H1 (cell line): Measurements from ENCODE around the gene NDUFAF3. TPM values are rescaled to one million over a fixed set of nuclear protein-coding genes. Genes with fewer than 3 reads are reported as not detected.

Source experiments
- CTCF ChIA-PET: fragments of 300-600 bp; sonication (Branson Sonifier 250); formaldehyde crosslinking; loops from one replicate; lab custom pipeline; 2021; ENCODE audit not compliant: partially characterized antibody; lab: Charles Lee
- POLR2A ChIA-PET: fragments of 300-600 bp; sonication (Branson Sonifier 250); formaldehyde crosslinking; loops from one replicate; lab custom pipeline; 2021; ENCODE audit warnings: inconsistent platforms; ENCODE audit not compliant: partially characterized antibody; lab: Charles Lee
- DNase-seq, 2 experiments: peaks; one replicate each; pipeline versions ENCODE4 v3.0.0 to v3.0.0-alpha.2; 2010 to 2022; ENCODE audit warnings: low spot score in 2 of 2, low read depth in 1 of 2, mixed read lengths in 1 of 2
- FAIRE-seq: peaks from 2 replicates; lab custom pipeline; 2011; peaks lifted over from hg19 to GRCh38; lab: Jason Lieb, UNC
- H2AFZ ChIP-seq: 2 replicates; pipeline ENCODE4 v1.8.1; 2012; ENCODE audit warnings: low read length, inconsistent platforms
- H2AK5ac ChIP-seq: 2 replicates; pipeline ENCODE4 v1.6.1; 2013; ENCODE audit warnings: low read depth, low read length
- H2BK120ac ChIP-seq: replicated peaks from 2 replicates; pipeline ENCODE3; 2013; ENCODE audit warnings: low read depth, low read length, inconsistent platforms
- H2BK12ac ChIP-seq: 2 replicates; pipeline ENCODE4 v1.6.1; 2013; ENCODE audit warnings: low read depth, low read length
- H2BK15ac ChIP-seq: 2 replicates; pipeline ENCODE4 v1.6.1; 2013; ENCODE audit warnings: low read length
- H2BK20ac ChIP-seq: 2 replicates; pipeline ENCODE4 v1.6.1; 2013; ENCODE audit warnings: low read length
- H2BK5ac ChIP-seq: 2 replicates; pipeline ENCODE4 v1.6.1; 2013; ENCODE audit warnings: low read depth, low read length
- H3K14ac ChIP-seq: 2 replicates; pipeline ENCODE4 v1.6.1; 2013; ENCODE audit warnings: inconsistent platforms; ENCODE audit not compliant: insufficient read length
- H3K18ac ChIP-seq: 2 replicates; pipeline ENCODE4 v1.6.1; 2013; ENCODE audit warnings: low read length; ENCODE audit errors: extremely low read depth
- H3K23ac ChIP-seq: 2 replicates; pipeline ENCODE4 v1.6.1; 2013; ENCODE audit warnings: inconsistent platforms; ENCODE audit not compliant: insufficient read length
- H3K23me2 ChIP-seq: 2 replicates; pipeline ENCODE4 v1.6.1; 2013; ENCODE audit warnings: low read depth, low read length
- H3K27ac ChIP-seq: 2 replicates; pipeline ENCODE4 v1.6.1; 2011; ENCODE audit warnings: low read depth, low read length, inconsistent platforms
- H3K27me3 ChIP-seq, 4 experiments: replicated peaks in 1 of 4; 1 replicate in 1 of 4; 2 replicates in 3 of 4; pipeline versions ENCODE4 v1.6.1 to v1.8.1; 2011 to 2013; ENCODE audit warnings: low read length in 3 of 4, mild to moderate bottlenecking in 3 of 4, inconsistent platforms in 2 of 4, mixed read lengths in 2 of 4, moderate library complexity in 1 of 4; ENCODE audit not compliant: control insufficient read depth in 3 of 4, insufficient read depth in 3 of 4; ENCODE audit errors: extremely low read depth in 1 of 4
- H3K36me3 ChIP-seq, 4 experiments: 2 replicates each; pipeline versions ENCODE4 v1.6.1 to v1.8.1; 2011 to 2013; ENCODE audit warnings: mild to moderate bottlenecking in 4 of 4, low read length in 3 of 4, moderate library complexity in 2 of 4, control low read depth in 1 of 4, inconsistent platforms in 1 of 4; ENCODE audit not compliant: insufficient read depth in 4 of 4, control insufficient read depth in 2 of 4
- H3K4ac ChIP-seq: replicated peaks from 2 replicates; pipeline ENCODE3; 2013; ENCODE audit warnings: low read length, low read depth, mixed read lengths, inconsistent platforms; ENCODE audit not compliant: insufficient read length
- H3K4me1 ChIP-seq, 4 experiments: replicated peaks in 1 of 4; 1 replicate in 1 of 4; 2 replicates in 3 of 4; pipeline versions ENCODE4 v1.6.1 to v1.8.1; 2011 to 2013; ENCODE audit warnings: low read length in 3 of 4, inconsistent platforms in 2 of 4, mixed read lengths in 1 of 4; ENCODE audit not compliant: insufficient read depth in 4 of 4, control insufficient read depth in 3 of 4
- H3K4me2 ChIP-seq, 2 experiments: 2 replicates each; pipeline versions ENCODE4 v1.6.1 to v1.8.1; 2011 to 2013; ENCODE audit warnings: low read depth in 2 of 2, low read length in 2 of 2, control low read depth in 1 of 2, inconsistent platforms in 1 of 2, mild to moderate bottlenecking in 1 of 2; ENCODE audit not compliant: insufficient read depth in 1 of 2
- H3K4me3 ChIP-seq, 4 experiments: fragments of 200-600, 300-600 bp in 1 of 4; sonication (generic), shearing (Covaris generic), sonication (Bioruptor Twin) in 1 of 4; 2 replicates each; pipeline versions ENCODE4 v1.5.1 to v1.8.1; 2011 to 2016; ENCODE audit warnings: low read length in 4 of 4, low read depth in 3 of 4, control low read depth in 2 of 4, inconsistent platforms in 2 of 4, mild to moderate bottlenecking in 2 of 4, mixed read lengths in 1 of 4, moderate library complexity in 1 of 4; ENCODE audit not compliant: insufficient read depth in 2 of 4; ENCODE audit errors: extremely low read depth in 1 of 4
- H3K56ac ChIP-seq: replicated peaks from 2 replicates; pipeline ENCODE3; 2013; ENCODE audit warnings: low read depth, mild to moderate bottlenecking, mixed read lengths, low read length, inconsistent platforms; ENCODE audit not compliant: insufficient read length
- H3K79me1 ChIP-seq: 2 replicates; pipeline ENCODE4 v1.6.1; 2013; ENCODE audit warnings: low read depth, low read length, control low read depth
- H3K79me2 ChIP-seq, 2 experiments: 2 replicates each; pipeline versions ENCODE4 v1.6.1 to v1.8.1; 2012 to 2013; ENCODE audit warnings: low read length in 2 of 2, mild to moderate bottlenecking in 2 of 2, inconsistent platforms in 1 of 2; ENCODE audit not compliant: insufficient read depth in 2 of 2, control insufficient read depth in 1 of 2
- H3K9ac ChIP-seq, 4 experiments: replicated peaks in 1 of 4; 1 replicate in 1 of 4; 2 replicates in 3 of 4; pipeline versions ENCODE4 v1.6.1 to v1.8.1; 2011 to 2013; ENCODE audit warnings: low read depth in 3 of 4, low read length in 3 of 4, control low read depth in 2 of 4, mild to moderate bottlenecking in 2 of 4, moderate library complexity in 2 of 4, inconsistent platforms in 1 of 4; ENCODE audit errors: extremely low read depth in 1 of 4
- H3K9me3 ChIP-seq, 2 experiments: 2 replicates each; pipeline versions ENCODE4 v1.6.1 to v1.8.1; 2012 to 2013; ENCODE audit warnings: mild to moderate bottlenecking in 2 of 2, moderate library complexity in 2 of 2, control low read depth in 1 of 2, inconsistent platforms in 1 of 2, low read depth in 1 of 2, low read length in 1 of 2, mixed read lengths in 1 of 2; ENCODE audit not compliant: insufficient read depth in 2 of 2
- H4K20me1 ChIP-seq, 2 experiments: replicated peaks in 1 of 2; 2 replicates each; pipeline versions ENCODE3 to v1.8.1; 2011 to 2013; ENCODE audit warnings: inconsistent platforms in 2 of 2, low read length in 2 of 2, mild to moderate bottlenecking in 1 of 2; ENCODE audit not compliant: insufficient read depth in 2 of 2, control insufficient read depth in 1 of 2
- H4K5ac ChIP-seq: 2 replicates; pipeline ENCODE4 v1.6.1; 2013; ENCODE audit warnings: low read length, low read depth, mixed read lengths, inconsistent platforms; ENCODE audit not compliant: insufficient read length
- H4K8ac ChIP-seq: 2 replicates; pipeline ENCODE4 v1.8.0; 2013; ENCODE audit warnings: mild to moderate bottlenecking, moderate library complexity, low read length, inconsistent platforms; ENCODE audit not compliant: insufficient read depth; ENCODE audit errors: extremely low read depth
- H4K91ac ChIP-seq: replicated peaks from 2 replicates; pipeline ENCODE3; 2013; ENCODE audit warnings: low read length, mixed read lengths, inconsistent platforms; ENCODE audit not compliant: insufficient read length
- CTBP2 ChIP-seq: IDR thresholded peaks from 2 replicates; pipeline ENCODE4 v1.7.0; 2011; ENCODE audit warnings: borderline replicate concordance, mild to moderate bottlenecking, moderate library complexity, mixed read lengths, low read length; ENCODE audit not compliant: insufficient read depth, insufficient read length
- GTF2F1 ChIP-seq: IDR thresholded peaks from 2 replicates; pipeline ENCODE4 v1.6.1; 2012; ENCODE audit warnings: low read depth, low read length, improper control_type of control experiment, borderline replicate concordance
- JUND ChIP-seq: IDR thresholded peaks from 2 replicates; pipeline ENCODE4 v1.6.1; 2011; ENCODE audit warnings: mild to moderate bottlenecking, improper control_type of control experiment, low read length
- POLR2AphosphoS5 ChIP-seq: IDR thresholded peaks from 2 replicates; pipeline ENCODE4 v1.6.1; 2011; ENCODE audit warnings: low read depth, low read length
- RFX5 ChIP-seq: IDR thresholded peaks from 2 replicates; pipeline ENCODE4 v1.6.1; 2011; ENCODE audit warnings: low read depth, low read length, improper control_type of control experiment, borderline replicate concordance
- SIN3A ChIP-seq, 2 experiments: IDR thresholded peaks in 1 of 2; conservative IDR thresholded peaks in 1 of 2; 2 replicates each; pipeline ENCODE4 v1.6.1; 2011 to 2012; ENCODE audit warnings: low read length in 2 of 2, improper control_type of control experiment in 1 of 2, low read depth in 1 of 2, mild to moderate bottlenecking in 1 of 2
- SP1 ChIP-seq: IDR thresholded peaks from 2 replicates; pipeline ENCODE4 v1.6.1; 2011; ENCODE audit warnings: low read depth, low read length
- TAF7 ChIP-seq: optimal IDR thresholded peaks from 2 replicates; pipeline ENCODE3; 2011; ENCODE audit warnings: low read depth, mild to moderate bottlenecking, inconsistent platforms, low read length, moderate library complexity, borderline replicate concordance
- TBP ChIP-seq: IDR thresholded peaks from 2 replicates; pipeline ENCODE4 v1.6.1; 2011; ENCODE audit warnings: low read depth, low read length, improper control_type of control experiment
- WGBS, 2 experiments: shearing (Covaris generic) in 1 of 2; methylation state at CpG; one replicate each; pipeline versions ENCODE4 v1.1.6 to v1.1.7; 2013 to 2015; ENCODE audit warnings: low lambda C conversion rate in 2 of 2, mixed read lengths in 2 of 2, inconsistent platforms in 1 of 2, low coverage in 1 of 2, missing lambda C conversion rate in 1 of 2; ENCODE audit not compliant: insufficient replicate concordance in 2 of 2, insufficient coverage in 1 of 2, insufficient read length in 1 of 2; ENCODE audit errors: extremely low coverage in 1 of 2, missing lambda C conversion rate in 1 of 2; 5-methylcytosine and 5-hydroxymethylcytosine counted together
- polyA plus RNA-seq, 7 experiments: library from polyadenylated mRNA; depleted of rRNA in 3 of 7; stranded (reverse) in 5 of 7; unstranded in 2 of 7; fragments of >200 nt in 5 of 7; fragments of 200-250 nt in 2 of 7; gene quantifications; 1 replicate in 5 of 7; 2 replicates in 1 of 7; 4 replicates in 1 of 7; pipeline versions ENCODE4 v1.2.1 to v1.2.3, GENCODE V29; 2011 to 2013; ENCODE audit warnings: missing spikeins in 2 of 7, mixed read lengths in 2 of 7
- total RNA-seq: library from RNA; stranded (reverse); fragmentation: NEBNext Ultra II Directional; extraction: Animal tissue kit (Norgen Biotek cat#: 25700); gene quantifications from 2 replicates; pipeline ENCODE4 v1.2.1, GENCODE V29; 2021

The NDUFAF3 gene
- total and polyA plus RNA-seq, 2 of the 8 experiments (the other 6 are each of a cell fraction or from before 2014, with no cell fraction given): 27.8 to 45.5 TPM

- no peak overlapping the region for H3K4ac ChIP-seq
- no peaks in the 10 kb centered on the region for H3K9me3 ChIP-seq
- H2BK15ac ChIP-seq: no peak overlapping the region
- FAIRE-seq: no peak
- H3K18ac ChIP-seq: no peak overlapping the region
- H3K79me1 ChIP-seq: no peaks in the 10 kb centered on the region; the same call in 1 of the 2 replicates
- H2BK120ac ChIP-seq: no peak overlapping the region
- no peak overlapping the region for H2BK5ac ChIP-seq
- H2AK5ac ChIP-seq: no peak overlapping the region
- H3K36me3 ChIP-seq: peaks cover 0 to 3% (median 0%) of the 10 kb centered on the region in 4 experiments; a peak in 2 of 8 replicates
- H3K27me3 ChIP-seq: no peaks in the 10 kb centered on the region
- peak overlapping the region; percentile 84 to 94; a peak in 3 of 4 replicates for H3K4me2 ChIP-seq
- no peak overlapping the region for H4K91ac ChIP-seq
- H3K56ac ChIP-seq: no peak overlapping the region
- H4K5ac ChIP-seq: no peak overlapping the region
- no peak overlapping the region for H2BK12ac ChIP-seq
- H3K4me1 ChIP-seq: peaks cover 7 to 17% (median 10%) of the 10 kb centered on the region in 4 experiments; a peak in 5 of 7 replicates
- no peak overlapping the region for H3K9ac ChIP-seq
- H3K27ac ChIP-seq: no peak overlapping the region
- H3K23ac ChIP-seq: no peak overlapping the region
- ChIA-PET POLR2A (interaction anchor here (0.6 to 38.8 kb wide), 7 partner anchors 9 to 330 kb away, joined by 3 to 1518 read pairs (median 4); partner anchors contain the start of genes CELSR3, DALRD3, IMPDH2 and NDUFAF3), CTCF (interaction anchor here (0.8 to 19.9 kb wide), 4 partner anchors 9 to 592 kb away, joined by 3 to 467 read pairs (median 22); partner anchors contain the start of genes DALRD3, NDUFAF3 and WDR6)
- H3K79me2 ChIP-seq: peaks cover 0 to 21% of the 10 kb centered on the region in 2 experiments; a peak in 2 of 4 replicates
- no peak overlapping the region; the same call in 1 of the 2 replicates for H4K8ac ChIP-seq
- peak overlapping the region in 2 of 4 experiments; percentile 73 to 83; a peak in 4 of 8 replicates for H3K4me3 ChIP-seq
- no peaks in the 10 kb centered on the region for H4K20me1 ChIP-seq
- H3K14ac ChIP-seq: no peak overlapping the region
- H3K23me2 ChIP-seq: peaks cover 20% of the 10 kb centered on the region
- H2AFZ ChIP-seq: no peak overlapping the region
- 87% methylated on average over 5 of the region's 5 CpGs; no CpG with 5 or more reads in 1 of the 2 experiments for WGBS, 2 experiments
- no peak for TF ChIP-seq POLR2AphosphoS5
- TF ChIP-seq TAF7: no peak
- no peak for TF ChIP-seq SIN3A (conservative IDR thresholded peaks at IDR 0.05 in 1 of 2, IDR thresholded peaks at IDR 0.05 in 1 of 2; ENCODE audit: low read depth in 1 of 2, low read length in 2 of 2)
- TF ChIP-seq JUND: no peak
- TF ChIP-seq SP1: no peak
- TF ChIP-seq RFX5: no peak
- no peak for TF ChIP-seq TBP
- TF ChIP-seq CTBP2: no peak
- TF ChIP-seq GTF2F1: no peak
- H2BK20ac ChIP-seq: no peak overlapping the region; the same call in 1 of the 2 replicates
- DNase-seq: no peak
Observed at GRCh38 chr3:48991851-48992545, 29.9 kb upstream of the NDUFAF3 start.
